ENCODE measurements around the gene SPPL2A.
"Not testable (repeated sequence)": the region's sequence is repeated elsewhere in the genome, so short reads cannot be mapped to it uniquely, and the experiment has no call there.

The SPPL2A gene

DNA sequence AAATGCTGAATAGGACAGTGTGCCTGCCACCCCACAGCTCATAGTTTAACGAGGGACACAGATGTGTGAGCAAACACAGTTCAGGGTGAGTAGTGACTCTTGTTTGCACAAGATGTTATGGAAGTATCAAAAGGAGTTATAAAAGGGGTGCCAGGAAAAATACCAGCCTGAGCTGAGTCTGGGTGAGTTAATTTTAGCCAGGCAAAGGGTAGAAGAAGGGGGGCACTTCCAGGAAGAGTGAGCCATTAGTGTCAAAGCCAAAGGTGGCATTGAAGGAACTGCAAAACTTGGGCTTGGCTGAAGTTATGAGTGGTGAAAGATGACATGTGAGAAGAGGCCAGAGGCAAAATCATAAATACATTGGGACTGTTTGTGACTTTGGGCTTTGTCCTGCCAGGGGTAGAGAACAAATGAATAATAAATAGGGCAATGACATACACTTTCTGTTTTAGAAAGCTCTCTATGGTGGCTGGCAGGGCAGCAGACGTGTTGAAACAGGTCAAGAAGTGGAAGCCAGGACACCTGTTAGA, 1.9 kb upstream of the SPPL2A start:
- no peak for DNase-seq

DNA sequence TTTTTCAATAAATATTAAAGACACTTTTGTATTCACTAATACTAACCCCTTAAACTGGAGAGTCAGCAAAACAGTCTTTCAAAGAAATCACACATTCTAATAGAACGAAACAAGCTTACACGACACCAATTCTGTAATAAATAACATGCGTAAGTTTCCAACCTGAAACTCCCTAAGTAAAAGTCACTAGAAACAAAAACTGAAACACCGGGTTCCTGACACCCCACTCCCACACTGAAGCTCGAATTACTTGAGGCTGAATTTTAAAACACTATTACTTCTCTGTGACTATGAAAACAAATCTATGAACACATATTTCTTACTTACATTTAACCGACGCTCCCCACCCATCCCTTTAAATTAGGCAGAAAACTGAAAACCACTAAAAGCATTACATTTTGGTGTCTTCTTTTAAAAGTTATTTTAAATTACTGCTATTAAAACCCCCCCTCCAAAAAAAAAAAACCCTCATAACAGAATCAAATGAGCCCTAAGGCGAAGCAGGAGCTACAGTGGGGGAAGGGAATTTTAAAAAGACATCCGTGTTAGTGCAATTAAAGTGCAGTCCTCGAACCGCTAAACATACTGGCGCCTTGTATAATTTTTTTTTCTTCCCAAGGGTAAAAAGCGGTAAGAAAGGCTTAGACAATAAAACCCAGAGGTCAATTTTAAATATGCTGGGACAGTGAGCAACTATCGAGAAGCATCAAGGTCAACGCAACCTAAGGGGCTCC, 878 bp downstream of the SPPL2A start:
- no peak for DNase-seq

DNA sequence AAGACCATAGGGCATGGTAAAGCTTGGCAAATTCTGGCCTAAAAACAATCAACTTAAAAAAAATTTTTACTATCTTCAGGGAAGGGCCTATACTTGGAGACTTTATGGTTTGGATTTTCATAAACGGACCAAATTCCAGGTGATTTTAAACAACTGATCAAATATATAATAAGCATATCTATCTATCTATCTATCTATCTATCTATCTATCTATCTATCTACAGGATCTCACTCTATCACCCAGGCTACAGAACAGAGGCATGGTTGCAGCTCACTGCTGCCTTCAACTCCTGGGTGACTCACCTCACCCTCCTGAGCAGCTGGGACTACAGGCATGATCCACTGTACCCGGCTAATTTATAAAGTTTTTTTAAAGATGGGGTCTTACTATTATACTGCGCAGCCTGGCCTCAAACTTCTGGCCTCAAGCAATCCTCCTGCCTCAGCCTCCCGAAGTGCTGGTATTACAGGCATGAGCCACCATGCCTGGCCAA, 6.7 kb downstream of the SPPL2A start:
- no peak for DNase-seq

DNA sequence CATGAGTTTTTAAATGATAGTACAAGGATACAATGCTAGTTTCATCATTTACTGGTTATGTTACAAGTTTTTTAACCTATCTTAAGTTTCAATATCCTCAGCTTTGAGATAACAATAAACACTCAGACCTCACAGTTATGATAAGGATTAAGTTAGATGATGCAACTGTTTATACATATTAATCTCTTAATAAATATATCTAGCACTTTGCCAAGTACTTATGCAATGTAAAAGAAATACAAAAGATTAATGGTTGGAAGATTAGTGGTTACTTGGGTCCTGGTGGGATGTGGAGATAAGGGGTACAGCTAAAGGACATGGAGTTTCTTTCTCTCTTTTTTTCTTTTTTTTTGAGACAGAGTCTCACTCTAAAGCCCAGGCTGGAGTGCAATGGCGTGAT, 12.0 kb downstream of the SPPL2A start:
- DNase-seq: no peak

DNA sequence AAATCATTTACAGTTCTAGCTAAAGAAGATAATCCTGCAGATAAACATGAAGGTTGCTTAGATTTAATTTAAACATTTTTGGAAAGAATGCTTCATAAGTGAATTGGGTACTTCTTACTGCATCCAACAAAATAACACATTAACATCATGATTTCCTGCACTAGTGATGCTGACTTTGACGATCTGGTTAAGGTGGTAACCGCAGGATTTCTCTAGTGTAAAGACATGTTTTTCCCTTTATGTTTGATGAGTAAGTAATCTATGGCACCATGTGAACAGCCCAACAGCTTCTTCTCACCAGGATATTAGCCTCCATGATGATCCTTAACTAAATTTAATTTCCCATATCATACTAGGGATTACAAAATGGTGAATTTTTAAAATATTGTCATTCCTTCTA, 14.1 kb downstream of the SPPL2A start:
- DNase-seq: no peak

DNA sequence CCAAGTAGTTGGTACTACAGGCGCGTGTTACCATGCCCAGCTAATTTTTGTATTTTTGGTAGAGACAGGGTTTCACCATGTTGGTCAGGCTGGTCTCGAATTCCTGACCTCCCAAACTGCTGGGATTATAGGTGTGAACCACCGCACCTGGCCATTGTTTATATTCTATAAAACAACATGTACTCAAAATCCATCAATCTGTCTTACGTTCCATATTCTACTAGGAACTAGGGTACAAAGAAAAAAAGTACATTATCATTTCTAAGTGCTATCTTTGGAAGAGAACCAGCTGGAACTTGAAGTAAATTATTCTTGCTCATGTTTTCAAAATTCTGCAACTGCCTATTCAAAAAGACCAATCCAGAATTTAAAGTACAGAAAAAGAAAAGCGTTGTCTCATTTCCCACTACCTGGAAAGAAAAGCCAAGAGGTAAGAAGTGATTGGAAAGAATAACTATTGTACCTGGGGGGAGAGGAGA, 15.2 kb downstream of the SPPL2A start:
- no peak for DNase-seq

DNA sequence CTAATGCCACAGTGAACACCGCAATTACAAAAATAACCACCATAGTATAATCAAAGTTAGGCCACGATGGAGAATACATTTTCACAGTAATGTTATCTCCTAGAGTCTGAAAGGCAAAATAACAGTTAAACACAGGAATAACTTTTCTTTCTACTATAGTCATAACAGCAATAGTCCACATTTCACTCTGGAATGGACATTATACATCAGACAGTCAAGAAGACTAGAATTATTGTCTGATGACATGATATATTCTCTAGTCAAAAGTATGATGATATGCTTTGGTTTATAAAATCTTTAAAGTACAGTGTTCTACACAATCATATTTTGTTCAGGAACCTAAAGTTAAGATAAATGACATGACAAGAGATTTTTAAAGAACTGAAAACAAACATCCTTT, 18.0 kb downstream of the SPPL2A start:
- DNase-seq: no peak

DNA sequence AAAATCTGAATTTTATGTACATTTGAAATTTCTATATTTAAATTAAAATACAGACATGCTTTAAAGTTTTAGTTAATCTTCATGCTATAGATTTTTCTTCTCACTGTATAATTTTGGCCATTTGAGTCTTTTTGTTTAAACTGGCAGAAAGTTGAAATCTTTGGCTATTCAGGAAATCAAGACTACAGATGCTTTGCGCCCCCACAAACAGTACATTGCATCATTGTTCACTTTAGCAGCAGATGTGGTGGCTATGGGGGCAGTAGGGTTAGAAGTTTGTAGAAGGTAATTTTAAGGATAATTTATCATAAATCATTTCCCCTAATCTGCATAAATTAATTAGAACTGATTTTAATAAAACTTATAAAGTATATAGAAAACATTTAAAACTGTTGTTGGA, 20.9 kb downstream of the SPPL2A start:
- no peak for DNase-seq

DNA sequence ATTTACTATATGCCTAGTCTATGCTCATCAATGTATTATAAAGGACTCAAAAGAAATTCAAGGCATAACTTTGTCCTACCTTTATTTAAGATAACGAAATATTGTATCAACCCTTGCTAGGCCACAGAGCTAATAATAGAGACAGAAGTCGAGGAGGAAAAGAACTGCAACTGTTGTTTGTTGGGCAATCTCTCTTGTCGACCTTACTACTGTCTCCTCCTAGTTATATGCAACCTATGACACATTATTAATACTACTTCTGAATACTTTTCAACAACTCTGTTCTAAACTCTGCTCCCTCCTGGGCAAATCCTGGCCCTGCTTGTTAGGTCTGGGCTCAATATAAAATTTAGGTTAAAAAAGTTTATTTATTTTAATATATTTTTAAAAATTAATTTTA, 24.6 kb downstream of the SPPL2A start:
- DNase-seq: no peak

DNA sequence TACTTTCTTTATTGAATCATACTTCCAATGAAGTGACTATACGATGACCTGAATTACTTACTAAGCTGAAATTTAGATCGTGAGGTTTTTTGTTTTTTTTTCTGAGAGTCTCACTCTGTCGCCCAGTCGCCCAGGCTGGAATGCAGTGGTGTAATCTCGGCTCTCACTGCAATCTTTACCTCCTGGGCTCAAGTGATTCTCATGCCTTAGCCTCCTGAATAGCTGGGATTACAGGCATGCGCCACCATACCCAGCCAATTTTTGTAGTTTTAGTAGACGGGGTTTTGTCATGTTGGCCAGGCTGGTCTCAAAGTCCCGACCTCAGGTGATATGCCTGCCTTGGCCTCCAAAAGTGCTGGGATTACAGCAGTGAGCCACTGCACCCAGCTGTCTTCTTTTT, 28.7 kb downstream of the SPPL2A start:
- DNase-seq: no peak

DNA sequence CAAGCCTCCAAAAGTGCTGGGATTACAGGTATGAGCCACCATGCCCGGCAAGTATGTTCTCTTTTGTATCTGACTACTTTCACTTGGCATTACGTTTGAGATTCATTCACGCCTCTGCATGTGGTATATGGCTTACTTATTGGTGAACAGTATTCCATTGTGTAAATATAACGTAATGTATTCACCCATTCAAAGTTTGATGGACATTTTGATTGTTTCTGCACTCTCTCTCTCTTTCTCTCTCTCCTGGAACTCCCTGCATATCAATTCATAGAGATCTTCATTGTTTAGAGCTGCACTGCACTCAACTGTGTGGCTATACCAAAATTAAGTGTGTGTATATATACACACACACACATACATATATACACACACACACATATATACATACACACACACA, 30.4 kb downstream of the SPPL2A start:
- DNase-seq: no peak

DNA sequence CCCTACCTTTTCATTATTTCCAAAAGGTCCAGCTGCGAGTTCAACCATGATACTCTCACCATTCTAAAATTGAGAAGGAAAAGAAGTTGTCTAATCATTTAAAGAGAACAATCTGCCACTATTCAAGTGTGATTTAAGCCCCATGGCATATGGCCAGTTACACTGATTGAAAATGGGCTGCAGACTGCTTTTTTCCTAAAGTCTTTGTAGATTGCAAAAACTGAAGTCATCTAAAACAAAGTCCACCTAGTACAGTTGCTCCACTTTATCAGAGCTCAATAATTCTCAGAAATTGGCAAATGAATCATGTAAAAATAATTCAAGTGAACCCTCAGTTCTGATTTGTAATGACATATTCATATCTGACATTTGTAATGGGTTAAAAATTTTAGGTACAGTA, 39.2 kb downstream of the SPPL2A start:
- no peak for DNase-seq

DNA sequence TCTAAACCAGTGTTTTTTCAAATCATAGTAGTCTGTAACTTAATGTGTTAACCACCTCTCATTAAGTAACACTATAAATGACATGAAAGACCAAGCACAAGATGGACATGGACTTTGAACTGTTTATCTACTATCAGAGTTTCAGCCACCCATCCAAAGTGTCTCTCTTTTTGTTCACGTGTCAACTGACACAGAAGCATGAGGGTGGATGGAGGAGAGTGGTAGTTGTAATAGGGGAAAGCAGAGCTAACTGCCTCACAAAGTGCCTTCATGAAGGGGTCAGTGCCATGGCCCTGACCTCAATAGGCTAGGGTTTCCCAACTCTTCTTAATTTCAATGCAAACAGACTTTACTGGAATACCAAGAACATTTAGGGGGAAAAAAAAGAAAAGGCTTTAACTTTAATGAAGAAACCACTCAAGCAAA, 46.8 kb downstream of the SPPL2A start:
- no peak for DNase-seq

DNA sequence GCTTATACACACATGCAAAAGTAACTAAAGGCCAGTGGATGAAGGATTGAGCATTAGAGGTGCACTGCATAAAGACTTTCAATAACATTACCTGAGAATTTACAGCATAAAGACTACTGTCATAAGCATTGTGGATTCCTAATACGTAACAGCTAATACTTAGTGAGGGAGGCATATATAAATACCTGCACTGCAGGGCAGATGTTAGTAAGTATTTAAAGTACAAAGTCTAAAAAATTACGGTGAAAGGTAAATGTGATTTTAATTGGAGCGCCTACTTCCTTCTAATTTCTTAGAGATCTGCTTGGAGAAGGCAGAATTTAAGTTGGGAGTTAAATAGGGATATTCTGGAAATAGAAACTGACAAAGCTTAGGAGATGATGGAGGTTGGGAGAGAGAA, 53.5 kb downstream of the SPPL2A start:
- no peak for DNase-seq

DNA sequence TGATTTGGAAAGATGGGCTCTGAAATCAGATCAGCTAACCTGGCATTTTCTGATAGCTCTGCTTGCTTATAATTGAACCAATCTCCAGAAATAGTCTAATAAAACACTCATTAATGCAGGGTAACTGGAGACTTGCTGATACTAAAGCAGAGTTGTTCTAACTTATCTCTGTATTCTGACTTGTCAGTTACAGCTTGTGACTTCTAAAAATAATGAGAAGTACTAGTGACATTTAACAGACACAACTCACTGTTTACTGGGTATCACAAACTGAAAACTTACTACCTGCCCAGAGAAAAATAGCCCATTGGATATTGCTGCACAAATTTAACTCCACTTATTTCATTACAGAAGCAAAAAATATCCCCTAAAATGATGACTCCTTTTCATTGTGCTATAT, 54.9 kb downstream of the SPPL2A start:
- no peak for DNase-seq

DNA sequence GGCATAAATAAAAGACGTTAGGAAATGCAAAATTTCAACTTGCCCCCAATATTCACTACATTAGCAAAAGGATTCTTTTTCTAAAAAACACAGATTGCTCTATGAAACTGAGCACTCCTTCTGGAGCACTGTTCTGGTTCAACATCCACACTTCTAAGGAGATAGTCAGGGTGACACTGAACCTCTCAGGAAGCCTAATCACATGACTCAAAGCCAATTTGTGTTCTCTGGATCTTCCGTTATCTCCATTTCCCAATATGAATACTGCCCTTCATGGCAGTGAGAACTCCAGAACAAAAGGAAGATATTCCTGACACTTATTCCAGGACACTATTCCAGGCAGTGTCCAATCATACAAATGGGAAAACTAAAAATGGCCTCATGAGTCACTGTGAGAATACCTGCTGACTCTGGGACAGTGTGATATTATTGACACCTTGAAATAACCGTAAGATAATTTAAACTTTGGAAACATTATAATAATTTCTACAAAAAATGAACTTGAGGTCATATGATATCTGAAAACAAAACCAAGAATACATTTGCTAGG, 57.6 kb downstream of the SPPL2A start:
- no peak for DNase-seq

DNA sequence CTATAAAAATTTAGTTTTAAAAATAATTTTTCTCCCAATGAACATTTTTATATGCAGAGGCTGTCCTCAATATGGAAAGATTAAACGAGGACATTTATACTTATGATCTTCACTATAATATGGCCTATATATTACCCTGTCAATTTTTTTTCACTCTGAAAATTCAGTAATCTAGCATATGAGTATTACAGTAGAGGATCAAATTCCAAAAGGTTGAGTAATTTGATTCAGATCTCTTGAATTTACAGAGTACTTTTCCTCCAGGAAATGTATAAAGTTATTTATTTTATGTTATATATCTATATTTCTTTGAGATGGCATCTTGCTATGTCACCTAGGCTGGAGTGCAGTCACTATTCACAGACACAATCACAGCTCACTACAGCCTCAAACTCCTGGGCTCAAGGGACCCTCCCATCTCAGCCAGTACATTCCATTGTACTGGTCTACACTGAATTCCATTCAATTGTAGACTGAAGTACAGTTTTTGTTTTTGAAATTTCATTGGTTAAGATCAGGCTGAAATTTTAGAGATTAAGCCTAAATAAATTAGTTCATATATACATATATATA, 62.7 kb downstream of the SPPL2A start:
- no peak for DNase-seq

DNA sequence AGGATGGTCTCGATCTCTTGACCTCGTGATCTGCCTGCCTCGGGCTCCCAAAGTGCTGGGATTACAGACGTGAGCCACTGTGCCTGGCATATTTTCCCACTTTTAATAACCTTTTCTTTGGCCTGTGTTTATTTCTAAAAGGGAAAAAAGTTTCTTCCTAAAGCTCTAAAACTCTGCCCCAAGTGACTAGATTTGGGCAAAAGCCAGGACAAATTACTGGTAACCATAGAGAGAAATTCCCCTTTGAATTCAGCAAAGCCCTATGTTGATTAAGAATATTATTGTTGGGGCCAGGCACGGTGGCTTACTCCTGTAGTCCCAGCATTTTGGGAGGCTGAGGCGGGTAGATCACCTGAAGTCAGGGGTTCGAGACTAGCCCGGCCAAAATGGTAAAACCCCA, 67.4 kb downstream of the SPPL2A start:
- no peak for DNase-seq

DNA sequence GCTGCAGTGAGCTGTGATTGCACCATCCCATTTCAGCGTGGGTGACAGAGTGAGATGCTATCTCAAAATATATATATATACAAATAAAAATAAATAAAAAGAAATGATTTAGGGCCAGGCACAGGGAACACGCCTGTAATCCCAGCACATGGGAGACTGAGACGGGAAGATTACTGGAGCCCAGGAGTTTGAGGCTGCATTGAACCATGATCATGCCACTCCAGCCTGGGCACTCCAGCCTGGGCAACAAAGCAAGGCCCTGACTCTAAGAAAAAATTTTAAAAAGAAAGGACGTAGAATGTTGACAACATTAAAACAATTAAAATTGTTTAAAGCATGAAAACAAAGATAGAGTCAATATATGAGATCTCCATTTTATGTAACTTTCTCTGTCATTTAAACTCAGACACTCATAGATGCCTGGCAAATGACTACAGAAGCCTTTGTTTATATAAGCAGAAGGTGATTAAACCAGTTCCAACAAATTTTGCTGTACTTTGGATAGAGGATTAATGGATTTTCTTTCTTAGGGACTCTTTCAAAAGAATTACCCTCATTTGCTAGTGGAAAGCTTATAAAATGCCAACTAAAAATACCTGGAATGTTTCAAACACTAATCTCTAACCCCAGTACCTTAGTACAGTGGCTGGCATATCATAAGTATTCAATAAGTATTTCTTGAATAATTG, 68.3 kb downstream of the SPPL2A start:
- no peak for DNase-seq

DNA sequence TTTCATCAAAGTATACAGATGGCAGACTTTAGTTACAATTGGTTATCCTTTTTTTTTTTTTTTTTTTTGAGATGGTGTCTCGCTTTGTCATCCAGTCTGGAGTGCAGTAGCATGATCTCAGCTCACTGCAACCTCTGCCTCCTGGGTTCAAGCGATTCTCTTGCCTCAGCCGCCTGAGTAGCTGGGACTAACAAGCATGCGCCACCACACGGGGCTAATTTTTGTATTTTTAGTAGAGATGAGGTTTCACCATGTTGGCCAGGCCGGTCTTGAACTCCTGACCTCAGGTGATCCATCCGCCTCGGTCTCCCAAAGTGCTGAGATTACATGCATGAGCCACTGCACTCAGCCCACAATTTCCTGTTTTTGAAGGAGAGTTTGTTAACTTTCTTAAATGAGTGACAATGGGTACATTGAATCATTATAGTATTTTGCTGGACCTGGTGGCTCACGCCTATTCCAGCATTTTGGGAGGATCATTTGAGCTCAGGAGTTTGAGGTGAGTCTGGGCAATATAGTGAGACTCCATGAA, 70.8 kb downstream of the SPPL2A start:
- not testable (repeated sequence) for DNase-seq

DNA sequence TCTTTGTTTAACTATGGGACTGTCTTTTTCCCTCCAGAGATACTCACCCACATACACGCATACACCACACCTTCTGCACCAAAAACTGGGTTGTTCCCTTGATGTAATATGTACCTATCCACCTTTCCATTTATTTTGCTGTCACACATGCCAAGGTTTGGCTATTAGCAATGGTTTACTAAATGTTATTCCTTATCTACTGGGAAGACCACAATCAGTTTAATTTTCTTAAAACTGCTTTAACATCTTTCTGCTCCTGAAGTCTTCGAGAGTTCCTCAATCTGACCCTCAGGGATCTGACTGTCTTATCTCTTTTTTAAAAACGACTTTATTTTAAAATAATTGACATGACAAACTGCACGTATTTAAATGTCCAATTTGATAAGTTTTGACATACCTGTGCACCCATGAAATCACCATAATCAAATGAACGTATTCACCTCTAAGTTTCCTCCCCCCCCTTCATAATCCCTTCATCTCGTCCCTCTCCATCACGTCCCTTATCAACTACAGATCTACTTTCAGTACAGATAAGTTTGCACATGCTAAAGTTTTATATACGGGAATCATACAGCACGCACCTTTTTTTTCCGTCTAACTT, 78.1 kb downstream of the SPPL2A start:
- DNase-seq: no peak

DNA sequence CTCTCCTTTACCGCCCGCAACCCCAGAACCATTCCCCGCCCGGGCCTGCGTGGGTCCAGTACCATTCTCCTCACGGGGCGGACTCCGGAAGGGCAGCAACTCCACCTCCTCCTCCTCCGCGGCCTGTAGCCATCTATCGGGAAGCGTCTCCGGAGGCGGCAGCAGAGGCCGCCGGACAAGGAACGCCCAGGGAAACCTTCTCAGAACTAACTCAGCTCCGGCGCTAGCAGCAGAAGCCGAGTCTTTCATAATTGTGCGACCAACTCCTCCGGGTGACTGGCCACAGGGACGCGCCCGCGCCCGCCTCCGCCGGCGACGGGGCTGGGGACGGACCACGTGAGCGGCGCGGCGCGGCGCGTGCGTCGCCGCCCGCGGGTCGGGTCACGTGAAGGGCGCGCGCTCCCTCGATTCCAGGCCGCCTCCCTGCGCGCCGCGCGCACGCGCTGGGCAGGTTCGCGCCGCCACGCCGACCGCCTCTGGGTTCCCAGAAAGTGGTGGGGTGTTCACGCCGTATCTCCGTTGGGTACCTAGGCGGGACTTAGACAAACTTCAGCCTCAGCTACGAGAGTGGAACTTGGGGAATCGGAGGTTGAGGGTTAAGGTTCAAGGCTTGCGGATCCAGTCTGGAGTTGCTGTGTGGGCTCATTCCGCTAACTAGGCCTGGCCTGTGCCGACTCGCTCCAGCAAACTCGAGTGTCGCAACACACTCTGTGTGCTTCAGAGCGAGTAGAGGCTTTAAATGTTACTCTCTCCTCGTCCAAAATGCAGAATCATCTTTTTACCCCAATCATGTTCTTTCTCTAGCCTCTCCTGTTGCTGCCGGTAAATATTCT, 78.8 kb downstream of the SPPL2A start, which contains the start of gene TRPM7:
TSS of gene TRPM7 (minus strand) at position 329 of the 833 bp plus-strand sequence. CDS start at position 65, 264 bp downstream.
- peak; percentile 33 for DNase-seq

Measured in GF-D8 (cell line).